Thyroid gland (tissue), 4 donors: ENCODE measurements around the gene USP46. TPM values are rescaled to one million over a fixed set of nuclear protein-coding genes. Genes with fewer than 3 reads are reported as not detected.

Source experiments
- DNase-seq, 2 donors: peaks; one replicate each; pipeline ENCODE4 v3.0.0-alpha.2; 2019
- H3K27ac ChIP-seq, 3 donors: fragments of 200-600 bp; sonication (generic); 1 replicate in 2 of 3; 2 replicates in 1 of 3; pipeline ENCODE4 v1.5.1; 2016 to 2019; ENCODE audit warnings: mild to moderate bottlenecking in 1 of 3, moderate library complexity in 1 of 3
- H3K27me3 ChIP-seq: fragments of 200-600 bp; sonication (generic); one replicate; pipeline ENCODE4 v1.5.1; 2019
- H3K36me3 ChIP-seq, 2 donors: fragments of 200-600 bp; sonication (generic); one replicate each; pipeline ENCODE4 v1.5.1; 2016 to 2019
- H3K4me1 ChIP-seq, 2 donors: fragments of 200-600 bp; sonication (generic); one replicate each; pipeline ENCODE4 v1.5.1; 2017 to 2019
- H3K4me3 ChIP-seq, 3 donors: fragments of 200-600 bp; sonication (generic); replicated peaks in 1 of 3; 1 replicate in 2 of 3; 2 replicates in 1 of 3; pipeline ENCODE4 v1.5.1; 2016; ENCODE audit warnings: mild to moderate bottlenecking in 1 of 3
- H3K9me3 ChIP-seq: fragments of 200-600 bp; sonication (generic); one replicate; pipeline ENCODE4 v1.5.1; 2017
- CTCF ChIP-seq, 6 experiments: fragments of 200-600 bp in 3 of 6; fragments of 450-650 bp in 3 of 6; sonication (generic) in 3 of 6; IDR thresholded peaks; one replicate each; pipeline ENCODE4 v1.5.1; 2016 to 2019; ENCODE audit warnings: antibody characterized with exemption in 6 of 6, mild to moderate bottlenecking in 2 of 6, inconsistent platforms in 1 of 6, moderate library complexity in 1 of 6
- POLR2A ChIP-seq, 2 donors: fragments of 450-650 bp; IDR thresholded peaks; one replicate each; pipeline ENCODE4 v1.6.1; 2017; ENCODE audit warnings: antibody characterized with exemption in 2 of 2, mild to moderate bottlenecking in 2 of 2, moderate library complexity in 1 of 2
- WGBS, 2 donors: methylation state at CpG; one replicate each; pipeline ENCODE4 v1.1.5; 2017; 5-methylcytosine and 5-hydroxymethylcytosine counted together
- intact Hi-C: fragments of 100-400 bp; cut with DNase I; formaldehyde crosslinking; loops from one replicate; pipeline ENCODE4 v1.15.1; 2023
- total RNA-seq, 4 donors: library from RNA; depleted of rRNA; stranded (reverse); fragments of >200 nt; gene quantifications; one replicate each; pipeline ENCODE4 v1.2.3, GENCODE V29; 2016

The USP46 gene
- total RNA-seq, 4 donors from 2014 or later, result 10.8 to 17.6 (median 14.2) TPM

- TF ChIP-seq POLR2A (IDR thresholded peaks at IDR 0.05) (no peak), CTCF (IDR thresholded peaks at IDR 0.05) (no peak)
- WGBS, 2 donors, result 85 to 93% methylated on average over 7 of the region's 7 CpGs
- H3K9me3 ChIP-seq, result no peaks in the 10 kb centered on the region
- H3K27me3 ChIP-seq, result no peaks in the 10 kb centered on the region
- H3K4me3 ChIP-seq, result no peak overlapping the region
- peaks cover 0 to 7% of the 10 kb centered on the region in 2 donors for H3K4me1 ChIP-seq
- H3K27ac ChIP-seq, result no peak overlapping the region
- intact Hi-C loops, result no loop called here
- DNase-seq, result no peak
- H3K36me3 ChIP-seq, result no peaks in the 10 kb centered on the region
These were observed 82.8 kb downstream of the USP46 start for GRCh38 chr4:52576326-52576725.

- no peak for DNase-seq
- H3K27me3 ChIP-seq, result no peaks in the 10 kb centered on the region
- 89 to 93% methylated on average over 1 of the region's 1 CpG for WGBS, 2 donors
- no peaks in the 10 kb centered on the region for H3K36me3 ChIP-seq
- H3K4me1 ChIP-seq, result peaks cover 0 to 7% of the 10 kb centered on the region in 2 donors
- H3K9me3 ChIP-seq, result no peaks in the 10 kb centered on the region
- intact Hi-C loops, result no loop called here
- no peak overlapping the region for H3K27ac ChIP-seq
- no peak overlapping the region for H3K4me3 ChIP-seq
- TF ChIP-seq POLR2A (IDR thresholded peaks at IDR 0.05) (no peak), CTCF (IDR thresholded peaks at IDR 0.05) (no peak)
These were observed 83.7 kb downstream of the USP46 start for GRCh38 chr4:52575406-52575805.

- no peak for DNase-seq
- intact Hi-C loops, result no loop called here
- no peak overlapping the region for H3K27ac ChIP-seq
- H3K9me3 ChIP-seq, result no peaks in the 10 kb centered on the region
- no peaks in the 10 kb centered on the region for H3K36me3 ChIP-seq
- TF ChIP-seq CTCF (IDR thresholded peaks at IDR 0.05) (no peak), POLR2A (IDR thresholded peaks at IDR 0.05) (no peak)
- WGBS, 2 donors, result 70 to 79% methylated on average over 5 of the region's 5 CpGs
- H3K4me1 ChIP-seq, result peaks cover 0 to 7% of the 10 kb centered on the region in 2 donors
- no peak overlapping the region for H3K4me3 ChIP-seq
- H3K27me3 ChIP-seq, result no peaks in the 10 kb centered on the region
These were observed 85.1 kb downstream of the USP46 start for GRCh38 chr4:52574036-52574435.

- no peak overlapping the region for H3K4me3 ChIP-seq
- WGBS, 2 donors, result 83 to 88% methylated on average over 1 of the region's 1 CpG
- no peaks in the 10 kb centered on the region for H3K9me3 ChIP-seq
- H3K36me3 ChIP-seq, result no peaks in the 10 kb centered on the region
- H3K4me1 ChIP-seq, result peaks cover 0 to 7% of the 10 kb centered on the region in 2 donors
- no peak for DNase-seq
- no peak overlapping the region for H3K27ac ChIP-seq
- H3K27me3 ChIP-seq, result no peaks in the 10 kb centered on the region
- intact Hi-C loops, result no loop called here
- TF ChIP-seq CTCF (IDR thresholded peaks at IDR 0.05) (no peak), POLR2A (IDR thresholded peaks at IDR 0.05) (no peak)
These were observed 85.5 kb downstream of the USP46 start for GRCh38 chr4:52573551-52573950.

- H3K27me3 ChIP-seq, result no peaks in the 10 kb centered on the region
- intact Hi-C loops, result no loop called here
- no peak overlapping the region for H3K27ac ChIP-seq
- H3K4me3 ChIP-seq, result no peak overlapping the region
- TF ChIP-seq CTCF (IDR thresholded peaks at IDR 0.05), result no peak
- no peak for TF ChIP-seq POLR2A (IDR thresholded peaks at IDR 0.05)
- 94 to 96% methylated on average over 6 of the region's 6 CpGs for WGBS, 2 donors
- no peak for DNase-seq
- no peaks in the 10 kb centered on the region for H3K36me3 ChIP-seq
- peaks cover 0 to 7% of the 10 kb centered on the region in 2 donors for H3K4me1 ChIP-seq
- H3K9me3 ChIP-seq, result no peaks in the 10 kb centered on the region
These were observed 86.1 kb downstream of the USP46 start for GRCh38 chr4:52572936-52573485.
